ENCODE data around the gene FOXL1.

GRCh38 chr16:86571530-86571915 lies 6.8 kb upstream of the FOXL1 start:
- TF ChIP-seq ZNF274 (IDR thresholded peaks at IDR 0.05; ENCODE audit: low read depth, low read length): no peak
- TF ChIP-seq SUZ12 (IDR thresholded peaks at IDR 0.05; ENCODE audit: extremely low read depth, insufficient read depth, insufficient read length): no peak
- no peak for TF ChIP-seq YY1 (IDR thresholded peaks at IDR 0.05; ENCODE audit: insufficient read depth, insufficient read length)

All from NT2/D1 (cell line).